ENCODE results near the gene PKMYT1.

GRCh38 chr16:2933701-2934100, 46.5 kb downstream of the PKMYT1 start:
- TF ChIP-seq CTCF (optimal IDR thresholded peaks at IDR 0.05 in 1 of 3, IDR thresholded peaks at IDR 0.05 in 1 of 3, conservative IDR thresholded peaks at IDR 0.05 in 1 of 3; ENCODE audit: extremely low read depth in 1 of 3, insufficient read depth in 2 of 3, low read length in 3 of 3) = no peak
- TF ChIP-seq EZH2 (IDR thresholded peaks at IDR 0.05; ENCODE audit: low read length) = no peak
